Measurements from ENCODE around the gene RSAD1. TPM values are rescaled to one million over a fixed set of nuclear protein-coding genes. Genes with fewer than 3 reads are reported as not detected.

Gene RSAD1
- total RNA-seq, 2 donors from 2014 or later, result 26.6 to 35.8 TPM

DNA sequence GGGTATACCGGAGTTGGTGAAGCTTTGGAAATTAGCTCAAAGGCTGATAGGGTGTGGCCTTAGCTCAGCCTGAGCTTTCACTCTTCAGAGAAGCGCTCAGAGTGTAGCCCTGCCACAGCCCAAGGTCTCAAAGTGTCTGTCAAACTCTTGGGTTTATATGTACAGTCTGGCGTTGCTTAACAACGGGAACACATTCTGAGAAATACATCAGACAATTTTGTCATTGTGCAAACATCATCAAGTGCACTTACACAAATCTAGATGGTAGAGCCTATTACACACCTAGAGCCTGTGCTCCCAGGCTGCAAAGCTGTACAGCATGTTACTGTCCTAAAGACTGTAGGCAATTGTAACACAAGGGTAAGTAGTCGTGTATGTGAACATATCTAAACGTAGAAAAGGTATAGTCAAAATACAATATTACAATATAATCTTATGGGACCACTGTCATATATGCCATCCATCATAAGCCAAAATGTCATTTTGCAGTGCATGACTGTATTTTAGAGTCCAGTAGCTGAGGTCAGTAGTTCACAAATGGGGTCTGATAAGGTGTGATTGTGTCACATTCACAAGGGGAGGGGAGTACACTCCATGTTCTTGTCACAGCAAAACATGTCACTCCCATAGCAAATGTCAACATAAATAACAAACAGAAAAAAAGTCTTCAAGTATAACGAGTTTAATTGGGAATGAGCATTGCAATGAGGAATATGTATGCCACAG, 30.6 kb upstream of the RSAD1 start:
- H3K4me1 ChIP-seq (ENCODE audit: control insufficient read depth, insufficient read depth, low read length), result no peaks in the 10 kb centered on the region
- H3K27ac ChIP-seq (ENCODE audit: low read depth, low read length), result no peak overlapping the region
- Mint-ChIP-seq H3K9me3 (no peaks in the 10 kb centered on the region), H3K4me3 (no peak overlapping the region), H3K27me3 (ENCODE audit: insufficient read depth) (no peaks in the 10 kb centered on the region), H3K36me3 (ENCODE audit: low read depth) (peaks cover 9% of the 10 kb centered on the region), H3K27ac (no peak overlapping the region), H3K4me1 (peaks cover 26% of the 10 kb centered on the region)
- no peaks in the 10 kb centered on the region for H3K36me3 ChIP-seq (ENCODE audit: control insufficient read depth, insufficient read depth, low read length)
- no peak overlapping the region for H3K4me3 ChIP-seq (ENCODE audit: low read length)
- no peaks in the 10 kb centered on the region for H3K9me3 ChIP-seq (ENCODE audit: control insufficient read depth, low read length)
- H3K27me3 ChIP-seq (ENCODE audit: control insufficient read depth, insufficient read depth, low read length, poor library complexity, severe bottlenecking), result no peaks in the 10 kb centered on the region
- no peak overlapping the region for H3K9ac ChIP-seq (ENCODE audit: extremely low read depth, low read length, poor library complexity, severe bottlenecking)
- TF ChIP-seq, protein P1, sequence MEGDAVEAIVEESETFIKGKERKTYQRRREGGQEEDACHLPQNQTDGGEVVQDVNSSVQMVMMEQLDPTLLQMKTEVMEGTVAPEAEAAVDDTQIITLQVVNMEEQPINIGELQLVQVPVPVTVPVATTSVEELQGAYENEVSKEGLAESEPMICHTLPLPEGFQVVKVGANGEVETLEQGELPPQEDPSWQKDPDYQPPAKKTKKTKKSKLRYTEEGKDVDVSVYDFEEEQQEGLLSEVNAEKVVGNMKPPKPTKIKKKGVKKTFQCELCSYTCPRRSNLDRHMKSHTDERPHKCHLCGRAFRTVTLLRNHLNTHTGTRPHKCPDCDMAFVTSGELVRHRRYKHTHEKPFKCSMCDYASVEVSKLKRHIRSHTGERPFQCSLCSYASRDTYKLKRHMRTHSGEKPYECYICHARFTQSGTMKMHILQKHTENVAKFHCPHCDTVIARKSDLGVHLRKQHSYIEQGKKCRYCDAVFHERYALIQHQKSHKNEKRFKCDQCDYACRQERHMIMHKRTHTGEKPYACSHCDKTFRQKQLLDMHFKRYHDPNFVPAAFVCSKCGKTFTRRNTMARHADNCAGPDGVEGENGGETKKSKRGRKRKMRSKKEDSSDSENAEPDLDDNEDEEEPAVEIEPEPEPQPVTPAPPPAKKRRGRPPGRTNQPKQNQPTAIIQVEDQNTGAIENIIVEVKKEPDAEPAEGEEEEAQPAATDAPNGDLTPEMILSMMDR (conservative IDR thresholded peaks at IDR 0.05), result no peak
- DNase-seq, result no peak
- WGBS, 2 experiments (ENCODE audit: insufficient coverage in 1 of 2, insufficient read length in 1 of 2), result 90 to 98% methylated on average over 5 of the region's 7 CpGs

DNA sequence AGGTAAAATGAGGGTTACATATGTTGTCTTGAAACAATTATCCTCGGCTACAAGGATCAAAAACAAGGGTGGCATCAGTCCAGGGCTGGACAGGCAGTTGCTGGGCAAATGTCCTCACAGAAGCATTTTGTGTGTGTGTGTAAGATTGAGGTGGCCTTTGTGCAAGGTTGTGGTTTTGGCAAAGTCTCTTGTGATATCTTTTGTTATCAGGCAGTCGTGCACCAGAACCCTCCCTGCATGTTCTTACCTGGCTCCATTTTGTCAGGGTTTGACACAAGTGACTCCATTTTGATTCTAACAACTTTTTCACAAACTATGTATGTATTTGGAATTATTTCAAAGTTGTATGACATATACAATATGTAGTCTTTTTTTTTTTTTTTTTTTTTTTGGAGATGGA, 30.0 kb upstream of the RSAD1 start:
- Mint-ChIP-seq H3K36me3 (ENCODE audit: low read depth) (peaks cover 9% of the 10 kb centered on the region), H3K9me3 (no peaks in the 10 kb centered on the region), H3K4me1 (peaks cover 20% of the 10 kb centered on the region), H3K27ac (no peak overlapping the region), H3K27me3 (ENCODE audit: insufficient read depth) (no peaks in the 10 kb centered on the region), H3K4me3 (no peak overlapping the region)
- Histone ChIP-seq H3K27me3 (ENCODE audit: control insufficient read depth, insufficient read depth, low read length, poor library complexity, severe bottlenecking) (no peaks in the 10 kb centered on the region), H3K4me3 (ENCODE audit: low read length) (no peak overlapping the region), H3K27ac (ENCODE audit: low read depth, low read length) (no peak overlapping the region), H3K36me3 (ENCODE audit: control insufficient read depth, insufficient read depth, low read length) (no peaks in the 10 kb centered on the region), H3K9me3 (ENCODE audit: control insufficient read depth, low read length) (no peaks in the 10 kb centered on the region), H3K4me1 (ENCODE audit: control insufficient read depth, insufficient read depth, low read length) (no peaks in the 10 kb centered on the region), H3K9ac (ENCODE audit: extremely low read depth, low read length, poor library complexity, severe bottlenecking) (no peak overlapping the region)
- TF ChIP-seq, protein P1 (conservative IDR thresholded peaks at IDR 0.05), result no peak
- 91 to 100% methylated on average over 1 to 2 of the region's 2 CpGs for WGBS, 2 experiments (ENCODE audit: insufficient coverage in 1 of 2, insufficient read length in 1 of 2)
- no peak for DNase-seq

DNA sequence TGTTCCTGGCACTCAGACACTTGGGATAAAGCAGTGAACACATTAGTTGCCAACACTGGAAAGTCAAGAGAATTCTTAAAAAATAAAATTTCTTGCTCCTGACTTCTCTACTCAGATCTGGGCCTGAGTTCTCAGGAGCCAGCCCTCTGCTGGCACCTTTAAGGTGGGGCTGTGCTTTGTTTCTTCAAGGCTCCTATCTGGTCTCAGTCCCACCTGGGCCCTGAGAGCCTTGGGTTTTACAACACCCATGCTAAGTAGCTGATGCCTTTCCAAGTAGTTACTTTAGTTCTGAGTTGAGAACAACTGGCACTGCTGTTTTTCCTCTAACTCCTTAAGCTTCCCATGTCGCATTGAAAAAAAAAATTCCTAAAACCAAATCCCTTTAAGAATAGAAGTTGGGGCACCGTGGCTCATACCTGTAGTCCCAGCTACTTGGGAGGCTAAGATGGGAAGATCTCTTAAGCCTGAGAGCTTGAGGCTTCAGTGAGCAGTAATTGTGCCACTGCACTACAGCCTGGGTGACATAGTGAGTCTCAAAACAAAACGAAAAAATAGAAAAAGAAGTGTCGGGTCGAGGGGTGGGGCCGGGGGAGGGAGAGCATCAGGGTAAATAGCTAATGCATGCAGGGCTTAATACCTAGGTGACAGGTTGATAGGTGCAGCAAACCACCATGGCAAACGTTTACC, 26.6 kb upstream of the RSAD1 start:
- DNase-seq, result peak; percentile 59
- Histone ChIP-seq H3K9me3 (ENCODE audit: control insufficient read depth, low read length) (no peaks in the 10 kb centered on the region), H3K27ac (ENCODE audit: low read depth, low read length) (no peak overlapping the region), H3K4me1 (ENCODE audit: control insufficient read depth, insufficient read depth, low read length) (no peaks in the 10 kb centered on the region), H3K36me3 (ENCODE audit: control insufficient read depth, insufficient read depth, low read length) (no peaks in the 10 kb centered on the region), H3K4me3 (ENCODE audit: low read length) (no peak overlapping the region), H3K9ac (ENCODE audit: extremely low read depth, low read length, poor library complexity, severe bottlenecking) (no peak overlapping the region), H3K27me3 (ENCODE audit: control insufficient read depth, insufficient read depth, low read length, poor library complexity, severe bottlenecking) (no peaks in the 10 kb centered on the region)
- Mint-ChIP-seq H3K9me3 (no peaks in the 10 kb centered on the region), H3K27me3 (ENCODE audit: insufficient read depth) (no peaks in the 10 kb centered on the region), H3K36me3 (ENCODE audit: low read depth) (peaks cover 18% of the 10 kb centered on the region), H3K4me1 (peaks cover 9% of the 10 kb centered on the region), H3K27ac (peak overlapping the region; percentile 42), H3K4me3 (no peak overlapping the region)
- WGBS, 2 experiments (ENCODE audit: insufficient coverage in 1 of 2, insufficient read length in 1 of 2), result 84 to 86% methylated on average over 6 to 7 of the region's 7 CpGs
- TF ChIP-seq, protein P1 (conservative IDR thresholded peaks at IDR 0.05), result peak; percentile 61

Data from endodermal cell (in vitro differentiated cells).